Karpas-422 (cell line): ENCODE measurements around the gene SEMA3D. TPM values are rescaled to one million over a fixed set of nuclear protein-coding genes. Genes with fewer than 3 reads are reported as not detected.

ENCODE experiments used
- DNase-seq: peaks from one replicate; pipeline ENCODE4 v3.0.0-alpha.2; 2015
- H2AFZ ChIP-seq: fragments of 200-600 bp; sonication (generic); 2 replicates; pipeline ENCODE4 v1.6.1; 2014; ENCODE audit warnings: antibody characterized with exemption, low read length, mixed read lengths
- H3K27ac ChIP-seq: fragments of 200-600 bp; sonication (generic); 2 replicates; pipeline ENCODE4 v1.5.1; 2014; ENCODE audit warnings: mild to moderate bottlenecking, low read length, moderate library complexity
- H3K27me3 ChIP-seq: fragments of 200-600 bp; sonication (generic); 2 replicates; pipeline ENCODE4 v1.6.1; 2014; ENCODE audit warnings: low read length, mixed read lengths
- H3K36me3 ChIP-seq: fragments of 200-600 bp; sonication (generic); 2 replicates; pipeline ENCODE4 v1.6.1; 2014; ENCODE audit warnings: low read length, mixed read lengths; ENCODE audit not compliant: insufficient read depth
- H3K4me1 ChIP-seq: fragments of 200-600 bp; sonication (generic); 2 replicates; pipeline ENCODE4 v1.6.1; 2014; ENCODE audit warnings: mild to moderate bottlenecking, low read length, mixed read lengths
- H3K4me2 ChIP-seq: fragments of 200-600 bp; sonication (generic); 2 replicates; pipeline ENCODE4 v1.6.1; 2014; ENCODE audit warnings: low read length, low read depth, mild to moderate bottlenecking; ENCODE audit not compliant: poor library complexity, severe bottlenecking
- H3K4me3 ChIP-seq: fragments of 200-600 bp; sonication (generic); 2 replicates; pipeline ENCODE4 v1.5.1; 2014; ENCODE audit warnings: mild to moderate bottlenecking, antibody characterized with exemption, low read length, mixed read lengths
- H3K79me2 ChIP-seq: fragments of 200-600 bp; sonication (generic); 2 replicates; pipeline ENCODE4 v1.6.1; 2014; ENCODE audit warnings: mild to moderate bottlenecking, low read length, mixed read lengths
- H3K9ac ChIP-seq: fragments of 200-600 bp; sonication (generic); 2 replicates; pipeline ENCODE4 v1.6.0; 2014; ENCODE audit warnings: low read length
- H3K9me2 ChIP-seq: fragments of 200-600 bp; sonication (generic), shearing (Covaris generic); replicated peaks from 2 replicates; pipeline ENCODE4 v1.6.0; 2014; ENCODE audit warnings: mild to moderate bottlenecking, low read length, moderate library complexity; ENCODE audit not compliant: insufficient read depth
- H3K9me3 ChIP-seq: fragments of 300-700, 200-600 bp; sonication (generic); 2 replicates; pipeline ENCODE4 v1.6.1; 2014; ENCODE audit warnings: low read length, mixed read lengths
- H4K20me1 ChIP-seq: fragments of 200-600 bp; sonication (generic); 2 replicates; pipeline ENCODE4 v1.6.1; 2014; ENCODE audit warnings: mild to moderate bottlenecking, antibody characterized with exemption, low read length, low read depth; ENCODE audit not compliant: insufficient read depth
- total RNA-seq: library from RNA; depleted of rRNA; stranded (reverse); fragments of >200 nt; shearing (Covaris generic); gene quantifications from 2 replicates; pipeline ENCODE4 v1.2.3, GENCODE V29; 2014; ENCODE audit warnings: low replicate concordance

SEMA3D gene
- total RNA-seq, 1 experiment from 2014 or later: not detected

GRCh38 chr7:85095806-85096205, 91.0 kb downstream of the SEMA3D start:
- Histone ChIP-seq H3K36me3 (no peaks in the 10 kb centered on the region), H3K79me2 (no peaks in the 10 kb centered on the region), H3K9ac (no peak overlapping the region), H3K4me1 (no peaks in the 10 kb centered on the region), H3K27ac (no peak overlapping the region), H3K27me3 (no peaks in the 10 kb centered on the region), H3K4me2 (no peak overlapping the region), H3K4me3 (no peak overlapping the region), H4K20me1 (no peaks in the 10 kb centered on the region), H3K9me3 (peaks cover 15% of the 10 kb centered on the region), H3K9me2 (no peaks in the 10 kb centered on the region), H2AFZ (no peak overlapping the region)
- no peak for DNase-seq

- H3K9me2 ChIP-seq: no peaks in the 10 kb centered on the region
- no peaks in the 10 kb centered on the region for H3K4me1 ChIP-seq
- H3K27ac ChIP-seq: no peak overlapping the region
- no peaks in the 10 kb centered on the region for H3K79me2 ChIP-seq
- no peak overlapping the region for H3K9ac ChIP-seq
- no peak for DNase-seq
- no peaks in the 10 kb centered on the region for H3K27me3 ChIP-seq
- H3K4me2 ChIP-seq: no peak overlapping the region
- no peak overlapping the region for H3K4me3 ChIP-seq
- peaks cover 12% of the 10 kb centered on the region for H3K9me3 ChIP-seq
- H2AFZ ChIP-seq: no peak overlapping the region
- H3K36me3 ChIP-seq: no peaks in the 10 kb centered on the region
- H4K20me1 ChIP-seq: no peaks in the 10 kb centered on the region
These were observed 91.5 kb downstream of the SEMA3D start for GRCh38 chr7:85095366-85095765.

- Histone ChIP-seq H3K9me3 (peaks cover 12% of the 10 kb centered on the region), H3K79me2 (no peaks in the 10 kb centered on the region), H3K4me2 (no peak overlapping the region), H3K27me3 (no peaks in the 10 kb centered on the region), H3K4me1 (no peaks in the 10 kb centered on the region), H3K4me3 (no peak overlapping the region), H3K36me3 (no peaks in the 10 kb centered on the region), H3K9ac (no peak overlapping the region), H4K20me1 (no peaks in the 10 kb centered on the region), H3K27ac (no peak overlapping the region), H3K9me2 (no peaks in the 10 kb centered on the region), H2AFZ (no peak overlapping the region)
- no peak for DNase-seq
These were observed 92.7 kb downstream of the SEMA3D start for GRCh38 chr7:85094046-85094725.

- Histone ChIP-seq H3K4me3 (no peak overlapping the region), H3K4me2 (no peak overlapping the region), H3K9me3 (peaks cover 20% of the 10 kb centered on the region), H2AFZ (no peak overlapping the region), H3K4me1 (no peaks in the 10 kb centered on the region), H3K9me2 (no peaks in the 10 kb centered on the region), H3K36me3 (no peaks in the 10 kb centered on the region), H3K27ac (no peak overlapping the region), H3K27me3 (no peaks in the 10 kb centered on the region), H4K20me1 (no peaks in the 10 kb centered on the region), H3K79me2 (no peaks in the 10 kb centered on the region), H3K9ac (no peak overlapping the region)
- no peak for DNase-seq
These were observed 95.3 kb downstream of the SEMA3D start for GRCh38 chr7:85091565-85091928.

- Histone ChIP-seq H3K4me3 (no peak overlapping the region), H3K36me3 (no peaks in the 10 kb centered on the region), H3K27ac (no peak overlapping the region), H3K27me3 (no peaks in the 10 kb centered on the region), H3K9me2 (no peaks in the 10 kb centered on the region), H3K4me1 (no peaks in the 10 kb centered on the region), H4K20me1 (no peaks in the 10 kb centered on the region), H3K79me2 (no peaks in the 10 kb centered on the region), H3K4me2 (no peak overlapping the region), H3K9me3 (peaks cover 20% of the 10 kb centered on the region), H2AFZ (no peak overlapping the region), H3K9ac (no peak overlapping the region)
- no peak for DNase-seq
These were observed 95.8 kb downstream of the SEMA3D start for GRCh38 chr7:85090919-85091564.

- no peak for DNase-seq
- Histone ChIP-seq H3K27me3 (no peaks in the 10 kb centered on the region), H2AFZ (no peak overlapping the region), H3K36me3 (no peaks in the 10 kb centered on the region), H3K79me2 (no peaks in the 10 kb centered on the region), H4K20me1 (no peaks in the 10 kb centered on the region), H3K4me1 (no peaks in the 10 kb centered on the region), H3K27ac (no peak overlapping the region), H3K9me3 (peaks cover 17% of the 10 kb centered on the region), H3K9ac (no peak overlapping the region), H3K4me2 (no peak overlapping the region), H3K9me2 (no peaks in the 10 kb centered on the region), H3K4me3 (no peak overlapping the region)
These were observed 96.7 kb downstream of the SEMA3D start for GRCh38 chr7:85090143-85090542.

GRCh38 chr7:85081846-85082245, 105.0 kb downstream of the SEMA3D start:
- Histone ChIP-seq H3K9me3 (peaks cover 15% of the 10 kb centered on the region; the same call in 1 of the 2 replicates), H3K4me2 (no peak overlapping the region), H3K9ac (no peak overlapping the region), H3K36me3 (no peaks in the 10 kb centered on the region), H3K27me3 (no peaks in the 10 kb centered on the region), H2AFZ (no peak overlapping the region), H3K4me1 (no peaks in the 10 kb centered on the region), H3K27ac (no peak overlapping the region), H4K20me1 (no peaks in the 10 kb centered on the region), H3K9me2 (no peaks in the 10 kb centered on the region), H3K4me3 (no peak overlapping the region), H3K79me2 (no peaks in the 10 kb centered on the region)
- no peak for DNase-seq

GRCh38 chr7:85081392-85081791, 105.5 kb downstream of the SEMA3D start:
- Histone ChIP-seq H3K4me2 (no peak overlapping the region), H3K79me2 (no peaks in the 10 kb centered on the region), H3K4me1 (no peaks in the 10 kb centered on the region), H3K9me3 (peaks cover 14% of the 10 kb centered on the region; the same call in 1 of the 2 replicates), H3K4me3 (no peak overlapping the region), H2AFZ (no peak overlapping the region), H3K27me3 (no peaks in the 10 kb centered on the region), H3K9me2 (no peaks in the 10 kb centered on the region), H3K36me3 (no peaks in the 10 kb centered on the region), H4K20me1 (no peaks in the 10 kb centered on the region), H3K27ac (no peak overlapping the region), H3K9ac (no peak overlapping the region)
- DNase-seq: no peak
